ENCODE results near the gene PPAN. TPM values are rescaled to one million over a fixed set of nuclear protein-coding genes. Genes with fewer than 3 reads are reported as not detected.
A peak's percentile ranks its signal among the peaks of the same experiment; 100 is the strongest.

Gene PPAN
- total RNA-seq, 1 donor: 19.2 TPM

DNA sequence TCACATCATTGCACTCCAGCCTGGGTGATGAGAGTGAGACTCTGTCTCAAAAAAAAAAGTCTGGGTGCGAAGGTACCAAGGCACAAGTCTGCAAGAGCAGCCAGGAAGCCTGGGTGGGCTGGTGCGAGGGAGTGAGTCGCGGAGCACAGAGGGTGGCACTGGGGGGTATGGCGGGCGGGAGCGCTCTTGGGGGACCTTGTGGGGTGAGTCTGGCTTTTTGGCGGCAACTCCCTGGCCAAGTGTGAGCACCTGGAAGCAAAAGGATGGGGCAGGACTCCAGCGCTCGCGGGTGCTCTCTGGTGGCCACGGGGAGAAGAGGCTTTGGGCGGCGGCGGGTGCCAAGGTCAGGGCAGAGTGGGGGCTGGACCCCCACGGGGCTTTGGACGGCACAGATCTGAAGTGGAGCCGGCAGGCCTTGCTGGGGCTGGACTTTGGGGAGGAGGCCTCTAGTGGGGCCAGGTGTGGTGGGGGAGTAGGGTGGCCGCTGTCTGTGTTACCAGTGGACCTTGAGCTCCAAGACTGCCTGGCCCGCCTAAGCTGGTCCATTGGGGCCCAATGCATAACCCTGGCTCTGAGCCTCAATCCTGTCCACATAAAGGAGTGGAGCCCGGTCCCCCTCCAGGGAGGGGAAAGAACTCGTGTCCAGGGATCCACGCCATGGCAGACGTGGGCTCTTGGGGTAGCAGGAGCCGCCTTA lies 6.9 kb downstream of the PPAN start:
- Histone ChIP-seq H4K20me1 (ENCODE audit: insufficient read depth, low read length) (peaks cover 7% of the 10 kb centered on the region), H3K79me2 (ENCODE audit: insufficient read depth, low read length) (peaks cover 23% of the 10 kb centered on the region), H3K9me3 (ENCODE audit: low read depth, low read length) (no peaks in the 10 kb centered on the region), H2AFZ (ENCODE audit: low read length) (no peak overlapping the region), H3K4me2 (ENCODE audit: insufficient read depth, low read length) (no peak overlapping the region), H3K36me3 (ENCODE audit: insufficient read depth, low read length) (peaks cover 69% of the 10 kb centered on the region), H3K4me3 (ENCODE audit: insufficient read depth, low read length) (no peak overlapping the region), H3K27me3 (ENCODE audit: insufficient read depth, low read length) (no peaks in the 10 kb centered on the region), H3K4me1 (ENCODE audit: insufficient read depth, low read length) (no peaks in the 10 kb centered on the region), H3K27ac (ENCODE audit: low read depth, low read length) (no peak overlapping the region)
- peak; percentile 94 for DNase-seq (ENCODE audit: insufficient read length, low spot score, missing footprints)
- TF ChIP-seq, protein P1, sequence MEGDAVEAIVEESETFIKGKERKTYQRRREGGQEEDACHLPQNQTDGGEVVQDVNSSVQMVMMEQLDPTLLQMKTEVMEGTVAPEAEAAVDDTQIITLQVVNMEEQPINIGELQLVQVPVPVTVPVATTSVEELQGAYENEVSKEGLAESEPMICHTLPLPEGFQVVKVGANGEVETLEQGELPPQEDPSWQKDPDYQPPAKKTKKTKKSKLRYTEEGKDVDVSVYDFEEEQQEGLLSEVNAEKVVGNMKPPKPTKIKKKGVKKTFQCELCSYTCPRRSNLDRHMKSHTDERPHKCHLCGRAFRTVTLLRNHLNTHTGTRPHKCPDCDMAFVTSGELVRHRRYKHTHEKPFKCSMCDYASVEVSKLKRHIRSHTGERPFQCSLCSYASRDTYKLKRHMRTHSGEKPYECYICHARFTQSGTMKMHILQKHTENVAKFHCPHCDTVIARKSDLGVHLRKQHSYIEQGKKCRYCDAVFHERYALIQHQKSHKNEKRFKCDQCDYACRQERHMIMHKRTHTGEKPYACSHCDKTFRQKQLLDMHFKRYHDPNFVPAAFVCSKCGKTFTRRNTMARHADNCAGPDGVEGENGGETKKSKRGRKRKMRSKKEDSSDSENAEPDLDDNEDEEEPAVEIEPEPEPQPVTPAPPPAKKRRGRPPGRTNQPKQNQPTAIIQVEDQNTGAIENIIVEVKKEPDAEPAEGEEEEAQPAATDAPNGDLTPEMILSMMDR (IDR thresholded peaks at IDR 0.05; ENCODE audit: extremely low read depth, low read depth, low read length): peak; percentile 53

DNA sequence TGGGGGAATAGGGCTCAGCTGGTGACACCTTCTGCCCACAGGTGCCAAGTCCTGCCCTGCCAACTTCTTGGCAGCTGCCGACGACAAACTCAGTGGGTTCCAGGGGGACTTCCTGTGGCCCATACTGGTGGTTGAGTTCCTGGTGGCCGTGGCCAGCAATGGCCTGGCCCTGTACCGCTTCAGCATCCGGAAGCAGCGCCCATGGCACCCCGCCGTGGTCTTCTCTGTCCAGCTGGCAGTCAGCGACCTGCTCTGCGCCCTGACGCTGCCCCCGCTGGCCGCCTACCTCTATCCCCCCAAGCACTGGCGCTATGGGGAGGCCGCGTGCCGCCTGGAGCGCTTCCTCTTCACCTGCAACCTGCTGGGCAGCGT lies 7.4 kb downstream of the PPAN start:
- Histone ChIP-seq H3K4me1 (ENCODE audit: insufficient read depth, low read length) (peaks cover 2% of the 10 kb centered on the region), H3K4me2 (ENCODE audit: insufficient read depth, low read length) (no peak overlapping the region), H2AFZ (ENCODE audit: low read length) (no peak overlapping the region), H4K20me1 (ENCODE audit: insufficient read depth, low read length) (peaks cover 11% of the 10 kb centered on the region), H3K27ac (ENCODE audit: low read depth, low read length) (no peak overlapping the region), H3K9me3 (ENCODE audit: low read depth, low read length) (no peaks in the 10 kb centered on the region), H3K4me3 (ENCODE audit: insufficient read depth, low read length) (no peak overlapping the region), H3K79me2 (ENCODE audit: insufficient read depth, low read length) (peaks cover 22% of the 10 kb centered on the region), H3K27me3 (ENCODE audit: insufficient read depth, low read length) (no peaks in the 10 kb centered on the region), H3K36me3 (ENCODE audit: insufficient read depth, low read length) (peaks cover 69% of the 10 kb centered on the region)
- DNase-seq (ENCODE audit: insufficient read length, low spot score, missing footprints): no peak
- TF ChIP-seq, protein P1 (IDR thresholded peaks at IDR 0.05; ENCODE audit: extremely low read depth, low read depth, low read length): no peak

DNA sequence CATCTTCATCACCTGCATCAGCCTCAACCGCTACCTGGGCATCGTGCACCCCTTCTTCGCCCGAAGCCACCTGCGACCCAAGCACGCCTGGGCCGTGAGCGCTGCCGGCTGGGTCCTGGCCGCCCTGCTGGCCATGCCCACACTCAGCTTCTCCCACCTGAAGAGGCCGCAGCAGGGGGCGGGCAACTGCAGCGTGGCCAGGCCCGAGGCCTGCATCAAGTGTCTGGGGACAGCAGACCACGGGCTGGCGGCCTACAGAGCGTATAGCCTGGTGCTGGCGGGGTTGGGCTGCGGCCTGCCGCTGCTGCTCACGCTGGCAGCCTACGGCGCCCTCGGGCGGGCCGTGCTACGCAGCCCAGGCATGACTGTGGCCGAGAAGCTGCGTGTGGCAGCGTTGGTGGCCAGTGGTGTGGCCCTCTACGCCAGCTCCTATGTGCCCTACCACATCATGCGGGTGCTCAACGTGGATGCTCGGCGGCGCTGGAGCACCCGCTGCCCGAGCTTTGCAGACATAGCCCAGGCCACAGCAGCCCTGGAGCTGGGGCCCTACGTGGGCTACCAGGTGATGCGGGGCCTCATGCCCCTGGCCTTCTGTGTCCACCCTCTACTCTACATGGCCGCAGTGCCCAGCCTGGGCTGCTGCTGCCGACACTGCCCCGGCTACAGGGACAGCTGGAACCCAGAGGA lies 7.9 kb downstream of the PPAN start:
- Histone ChIP-seq H3K27me3 (ENCODE audit: insufficient read depth, low read length) (no peaks in the 10 kb centered on the region), H3K27ac (ENCODE audit: low read depth, low read length) (no peak overlapping the region), H3K79me2 (ENCODE audit: insufficient read depth, low read length) (peaks cover 27% of the 10 kb centered on the region), H3K4me2 (ENCODE audit: insufficient read depth, low read length) (no peak overlapping the region), H3K4me1 (ENCODE audit: insufficient read depth, low read length) (peaks cover 7% of the 10 kb centered on the region), H3K4me3 (ENCODE audit: insufficient read depth, low read length) (no peak overlapping the region), H3K36me3 (ENCODE audit: insufficient read depth, low read length) (peaks cover 65% of the 10 kb centered on the region), H2AFZ (ENCODE audit: low read length) (no peak overlapping the region), H4K20me1 (ENCODE audit: insufficient read depth, low read length) (peaks cover 16% of the 10 kb centered on the region), H3K9me3 (ENCODE audit: low read depth, low read length) (no peaks in the 10 kb centered on the region)
- TF ChIP-seq, protein P1 (IDR thresholded peaks at IDR 0.05; ENCODE audit: extremely low read depth, low read depth, low read length): no peak
- DNase-seq (ENCODE audit: insufficient read length, low spot score, missing footprints): peak; percentile 73

DNA sequence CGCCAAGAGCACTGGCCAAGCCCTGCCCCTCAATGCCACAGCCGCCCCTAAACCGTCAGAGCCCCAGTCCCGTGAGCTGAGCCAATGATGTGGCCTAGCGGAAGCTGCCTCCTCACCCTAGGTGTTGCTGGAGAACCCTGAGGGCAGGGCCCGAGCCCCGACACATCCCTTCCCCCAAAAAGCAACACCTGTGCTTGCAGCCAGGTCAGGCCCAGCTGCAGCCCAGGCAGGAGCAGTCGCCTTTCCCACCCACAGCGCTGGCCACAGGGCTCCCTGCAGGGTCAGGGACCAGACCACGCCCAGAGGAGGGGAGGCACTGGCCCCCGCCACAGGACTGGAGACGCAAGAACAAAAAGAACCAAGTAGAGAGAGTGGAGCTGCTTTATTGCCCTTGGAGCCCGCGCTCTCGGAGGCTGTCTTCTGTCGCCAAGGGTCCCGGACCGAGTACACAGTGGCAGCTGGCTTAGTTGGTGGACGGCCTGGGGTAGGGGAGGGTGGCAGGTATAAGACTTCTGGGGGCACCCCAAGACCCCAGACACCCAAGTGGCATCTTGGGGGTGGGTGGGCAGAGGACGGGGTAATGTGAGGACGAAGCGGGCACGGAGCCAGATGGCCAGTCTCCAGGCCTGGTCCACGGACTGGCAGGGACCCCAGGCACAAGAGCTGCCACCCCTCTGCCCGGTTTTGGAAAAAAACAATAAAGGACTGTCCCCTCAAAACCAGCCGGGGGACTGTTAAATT lies 8.7 kb downstream of the PPAN start:
- no peaks in the 10 kb centered on the region for H3K27me3 ChIP-seq (ENCODE audit: insufficient read depth, low read length)
- peaks cover 27% of the 10 kb centered on the region for H3K79me2 ChIP-seq (ENCODE audit: insufficient read depth, low read length)
- no peak overlapping the region for H3K4me3 ChIP-seq (ENCODE audit: insufficient read depth, low read length)
- no peaks in the 10 kb centered on the region for H3K9me3 ChIP-seq (ENCODE audit: low read depth, low read length)
- no peak overlapping the region for H2AFZ ChIP-seq (ENCODE audit: low read length)
- no peak overlapping the region for H3K27ac ChIP-seq (ENCODE audit: low read depth, low read length)
- H3K4me2 ChIP-seq (ENCODE audit: insufficient read depth, low read length): no peak overlapping the region
- H4K20me1 ChIP-seq (ENCODE audit: insufficient read depth, low read length): peaks cover 17% of the 10 kb centered on the region
- H3K36me3 ChIP-seq (ENCODE audit: insufficient read depth, low read length): peaks cover 57% of the 10 kb centered on the region
- TF ChIP-seq, protein P1 (IDR thresholded peaks at IDR 0.05; ENCODE audit: extremely low read depth, low read depth, low read length): no peak
- DNase-seq (ENCODE audit: insufficient read length, low spot score, missing footprints): peak; percentile 49
- H3K4me1 ChIP-seq (ENCODE audit: insufficient read depth, low read length): peaks cover 9% of the 10 kb centered on the region
